Stimulated activated CD4-positive, alpha-beta T cell treated with anti-CD3 and anti-CD28 coated beads, Interleukin-12 subunit alpha, Interleukin-12 subunit beta, amount 100 ng/mL, for 24 hours (primary cell): ENCODE data around the gene PDE6A.
A peak's percentile ranks its signal among the peaks of the same experiment; 100 is the strongest.

Experiments
- DNase-seq, 2 experiments: peaks; one replicate each; pipeline ENCODE4 v3.0.0-alpha.2; 2020; ENCODE audit warnings: low read depth in 2 of 2

Gene PDE6A

DNA sequence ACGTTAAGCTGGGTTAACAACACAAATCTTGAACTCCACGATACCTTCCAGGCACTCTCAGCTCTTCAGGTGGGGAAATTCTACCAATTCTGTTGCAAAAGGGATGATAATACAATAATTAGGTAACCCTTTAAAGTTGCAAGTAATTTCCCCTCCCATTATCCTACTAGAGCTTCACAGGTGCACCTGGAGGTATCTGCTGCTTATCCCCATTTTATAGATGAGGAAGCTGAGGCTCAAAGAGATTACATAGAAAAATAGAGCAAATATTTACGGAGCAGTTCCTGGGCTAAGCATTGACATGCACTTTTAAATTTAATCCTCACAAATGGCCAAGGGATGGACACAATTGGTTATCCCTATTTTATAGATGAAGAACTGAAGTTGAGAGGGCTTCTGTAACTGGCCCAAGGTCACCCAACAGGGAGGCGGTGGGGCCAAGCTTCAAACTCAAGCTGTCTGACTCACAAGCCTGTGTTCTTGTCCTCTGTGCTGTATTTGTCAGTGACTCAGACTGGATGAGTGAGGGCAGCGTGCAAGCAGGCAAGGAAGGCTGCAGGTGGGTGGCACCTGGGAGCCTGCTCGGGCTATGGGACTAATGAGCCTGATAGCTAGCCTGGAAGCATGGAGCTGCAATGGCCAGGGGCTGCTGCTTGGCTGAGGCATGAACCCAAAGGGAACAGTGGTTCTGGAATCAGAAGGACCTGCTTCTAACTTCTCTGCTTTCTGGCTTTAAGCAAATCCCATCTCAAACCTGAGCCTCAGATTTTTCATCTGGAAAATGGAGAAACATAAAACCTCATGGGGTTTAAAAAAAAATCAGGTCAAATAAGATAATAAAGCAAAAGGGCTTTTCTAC lies 105.5 kb downstream of the PDE6A start:
- DNase-seq, result no peak

DNA sequence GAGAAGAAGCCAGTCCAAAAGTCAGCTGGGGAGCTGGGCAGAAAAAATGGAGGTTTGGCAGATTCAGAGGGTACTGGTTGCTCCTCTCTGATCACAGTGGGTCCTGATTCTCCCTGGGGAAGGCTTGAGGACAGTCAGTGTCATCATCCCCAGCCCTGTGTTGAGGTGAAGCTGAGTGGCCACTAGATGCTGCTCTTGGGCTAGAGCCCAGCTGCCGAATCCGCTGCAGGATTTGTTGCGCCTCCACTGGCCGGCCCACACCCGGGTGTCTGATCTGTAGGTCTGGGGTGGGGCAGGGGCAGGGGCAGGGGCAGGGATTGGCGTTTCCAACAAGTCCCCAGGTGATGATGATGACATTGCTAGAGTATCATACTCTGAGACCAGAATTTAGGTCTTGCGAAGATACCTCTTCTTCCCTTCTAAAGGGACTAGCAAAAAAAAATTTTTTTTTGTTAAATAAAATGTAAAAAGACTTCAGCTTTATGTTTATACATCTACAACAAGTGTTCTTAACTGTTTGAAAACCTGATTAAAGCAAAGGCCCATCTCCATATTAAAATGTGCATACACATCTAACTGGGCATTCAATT lies 106.8 kb downstream of the PDE6A start:
- no peak for DNase-seq

DNA sequence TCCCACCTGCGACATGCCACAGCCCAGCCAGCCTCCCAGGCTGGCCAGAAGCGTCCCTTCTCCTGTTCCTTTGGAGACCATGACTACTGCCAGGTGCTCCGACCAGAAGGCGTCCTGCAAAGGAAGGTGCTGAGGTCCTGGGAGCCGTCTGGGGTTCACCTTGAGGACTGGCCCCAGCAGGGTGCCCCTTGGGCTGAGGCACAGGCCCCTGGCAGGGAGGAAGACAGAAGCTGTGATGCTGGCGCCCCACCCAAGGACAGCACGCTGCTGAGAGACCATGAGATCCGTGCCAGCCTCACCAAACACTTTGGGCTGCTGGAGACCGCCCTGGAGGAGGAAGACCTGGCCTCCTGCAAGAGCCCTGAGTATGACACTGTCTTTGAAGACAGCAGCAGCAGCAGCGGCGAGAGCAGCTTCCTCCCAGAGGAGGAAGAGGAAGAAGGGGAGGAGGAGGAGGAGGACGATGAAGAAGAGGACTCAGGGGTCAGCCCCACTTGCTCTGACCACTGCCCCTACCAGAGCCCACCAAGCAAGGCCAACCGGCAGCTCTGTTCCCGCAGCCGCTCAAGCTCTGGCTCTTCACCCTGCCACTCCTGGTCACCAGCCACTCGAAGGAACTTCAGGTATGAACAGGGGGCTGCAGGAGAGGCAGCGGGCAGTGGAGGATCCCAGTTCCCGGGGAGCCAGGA lies 108.0 kb downstream of the PDE6A start:
- DNase-seq, result no peak

DNA sequence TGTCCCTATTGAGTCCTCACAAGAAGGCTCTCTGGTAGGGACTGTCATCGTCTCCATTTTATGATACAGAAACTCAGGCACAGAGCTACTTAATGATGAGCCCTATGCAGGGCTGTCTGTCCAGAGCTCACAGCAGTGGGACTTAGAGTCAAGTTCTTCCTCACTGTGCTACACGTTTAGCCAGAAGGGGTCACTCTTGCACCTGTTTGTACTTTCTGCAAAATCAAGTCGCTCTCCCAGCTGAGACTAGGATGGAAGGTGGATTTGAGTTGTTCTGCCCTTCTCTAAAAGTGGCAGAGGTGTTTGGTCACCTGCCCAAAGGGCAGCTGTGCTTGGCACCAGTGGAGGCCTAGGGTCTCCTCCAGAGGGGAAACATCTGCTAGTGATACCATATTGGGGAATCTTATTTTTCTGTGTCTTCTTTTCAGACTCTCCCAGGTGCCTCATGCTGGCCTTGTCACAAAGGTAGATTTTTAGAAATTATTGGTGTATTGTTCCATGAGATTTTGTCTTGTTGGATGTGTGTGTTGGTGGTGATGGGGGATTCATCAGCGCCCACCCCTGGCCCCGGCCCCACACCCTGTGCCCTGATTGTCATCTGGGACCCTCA lies 110.2 kb downstream of the PDE6A start:
- DNase-seq, result peak in 1 of 2 experiments; percentile 31

DNA sequence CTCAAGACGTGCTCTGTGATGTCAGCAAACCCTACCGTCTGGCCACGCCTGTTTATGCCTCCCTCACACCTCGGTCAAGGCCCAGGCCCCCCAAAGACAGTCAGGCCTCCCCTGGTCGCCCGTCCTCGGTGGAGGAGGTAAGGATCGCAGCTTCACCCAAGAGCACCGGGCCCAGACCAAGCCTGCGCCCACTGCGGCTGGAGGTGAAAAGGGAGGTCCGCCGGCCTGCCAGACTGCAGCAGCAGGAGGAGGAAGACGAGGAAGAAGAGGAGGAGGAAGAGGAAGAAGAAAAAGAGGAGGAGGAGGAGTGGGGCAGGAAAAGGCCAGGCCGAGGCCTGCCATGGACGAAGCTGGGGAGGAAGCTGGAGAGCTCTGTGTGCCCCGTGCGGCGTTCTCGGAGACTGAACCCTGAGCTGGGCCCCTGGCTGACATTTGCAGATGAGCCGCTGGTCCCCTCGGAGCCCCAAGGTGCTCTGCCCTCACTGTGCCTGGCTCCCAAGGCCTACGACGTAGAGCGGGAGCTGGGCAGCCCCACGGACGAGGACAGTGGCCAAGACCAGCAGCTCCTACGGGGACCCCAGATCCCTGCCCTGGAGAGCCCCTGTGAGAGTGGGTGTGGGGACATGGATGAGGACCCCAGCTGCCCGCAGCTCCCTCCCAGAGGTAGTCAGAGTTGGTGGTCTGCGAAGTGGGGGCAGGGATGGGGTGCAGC lies 111.3 kb downstream of the PDE6A start:
- DNase-seq, result no peak

DNA sequence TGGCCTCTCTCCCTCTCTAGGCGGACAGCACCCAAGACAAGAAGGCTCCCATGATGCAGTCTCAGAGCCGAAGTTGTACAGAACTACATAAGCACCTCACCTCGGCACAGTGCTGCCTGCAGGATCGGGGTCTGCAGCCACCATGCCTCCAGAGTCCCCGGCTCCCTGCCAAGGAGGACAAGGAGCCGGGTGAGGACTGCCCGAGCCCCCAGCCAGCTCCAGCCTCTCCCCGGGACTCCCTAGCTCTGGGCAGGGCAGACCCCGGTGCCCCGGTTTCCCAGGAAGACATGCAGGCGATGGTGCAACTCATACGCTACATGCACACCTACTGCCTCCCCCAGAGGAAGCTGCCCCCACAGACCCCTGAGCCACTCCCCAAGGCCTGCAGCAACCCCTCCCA lies 112.0 kb downstream of the PDE6A start:
- no peak for DNase-seq

DNA sequence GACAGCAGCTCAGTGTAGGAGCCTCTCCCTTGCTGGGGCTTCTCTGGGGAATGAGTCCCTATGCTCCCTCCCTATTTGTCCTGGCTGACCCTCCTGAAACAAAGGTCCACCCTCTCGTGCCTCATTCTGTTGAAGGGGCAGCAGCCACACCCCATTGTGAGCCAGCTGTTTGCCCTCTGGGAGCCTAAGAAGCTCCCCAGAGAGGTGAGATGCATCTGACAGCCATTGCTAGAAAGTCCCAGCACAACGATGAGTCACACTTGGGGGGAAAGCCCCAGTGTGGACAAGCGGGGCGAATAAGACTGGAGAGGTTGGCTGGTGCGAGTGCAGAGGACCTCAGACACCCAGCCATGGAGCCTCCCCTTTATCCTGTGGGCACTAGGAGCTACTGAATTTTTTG lies 113.1 kb downstream of the PDE6A start:
- DNase-seq, result peak in 1 of 2 experiments; percentile 31

DNA sequence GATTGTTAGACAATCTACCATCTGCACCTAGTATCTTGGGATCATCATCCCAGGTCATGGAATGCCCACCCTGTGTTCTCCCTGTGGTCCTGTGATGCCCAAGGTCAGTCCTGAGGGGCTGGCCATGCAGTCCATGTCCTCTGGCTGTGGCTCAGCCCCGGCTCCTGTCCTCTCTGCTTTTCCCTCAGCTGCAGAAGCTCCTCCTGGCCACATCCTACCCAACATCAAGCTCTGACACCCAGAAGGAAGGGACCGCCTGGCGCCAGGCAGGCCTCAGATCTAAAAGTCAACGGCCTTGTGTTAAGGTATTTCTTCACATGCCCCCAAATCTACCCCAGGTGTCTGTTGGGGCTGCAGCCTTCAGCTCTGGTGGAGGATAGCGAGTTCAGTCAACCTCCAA lies 114.0 kb downstream of the PDE6A start:
- no peak for DNase-seq

DNA sequence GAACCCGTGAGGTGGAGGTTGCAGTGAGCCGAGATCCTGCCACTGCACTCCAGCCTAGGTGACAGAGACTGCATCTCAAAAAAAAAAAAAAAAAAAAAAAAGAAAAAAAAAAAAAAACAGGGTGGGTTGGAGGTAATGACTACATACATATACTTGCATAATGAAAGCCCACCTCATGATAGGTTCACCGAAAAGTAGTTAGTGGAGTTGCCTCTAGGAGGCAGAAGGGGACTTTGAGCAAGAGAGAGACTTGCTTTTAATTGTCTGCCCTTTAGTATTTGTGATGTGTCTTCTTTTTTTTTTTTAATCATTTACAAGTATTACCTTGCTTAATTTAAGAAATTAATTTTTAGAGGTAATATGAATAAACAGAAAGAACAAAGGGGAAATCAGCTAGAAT lies 114.6 kb downstream of the PDE6A start:
- no peak for DNase-seq

DNA sequence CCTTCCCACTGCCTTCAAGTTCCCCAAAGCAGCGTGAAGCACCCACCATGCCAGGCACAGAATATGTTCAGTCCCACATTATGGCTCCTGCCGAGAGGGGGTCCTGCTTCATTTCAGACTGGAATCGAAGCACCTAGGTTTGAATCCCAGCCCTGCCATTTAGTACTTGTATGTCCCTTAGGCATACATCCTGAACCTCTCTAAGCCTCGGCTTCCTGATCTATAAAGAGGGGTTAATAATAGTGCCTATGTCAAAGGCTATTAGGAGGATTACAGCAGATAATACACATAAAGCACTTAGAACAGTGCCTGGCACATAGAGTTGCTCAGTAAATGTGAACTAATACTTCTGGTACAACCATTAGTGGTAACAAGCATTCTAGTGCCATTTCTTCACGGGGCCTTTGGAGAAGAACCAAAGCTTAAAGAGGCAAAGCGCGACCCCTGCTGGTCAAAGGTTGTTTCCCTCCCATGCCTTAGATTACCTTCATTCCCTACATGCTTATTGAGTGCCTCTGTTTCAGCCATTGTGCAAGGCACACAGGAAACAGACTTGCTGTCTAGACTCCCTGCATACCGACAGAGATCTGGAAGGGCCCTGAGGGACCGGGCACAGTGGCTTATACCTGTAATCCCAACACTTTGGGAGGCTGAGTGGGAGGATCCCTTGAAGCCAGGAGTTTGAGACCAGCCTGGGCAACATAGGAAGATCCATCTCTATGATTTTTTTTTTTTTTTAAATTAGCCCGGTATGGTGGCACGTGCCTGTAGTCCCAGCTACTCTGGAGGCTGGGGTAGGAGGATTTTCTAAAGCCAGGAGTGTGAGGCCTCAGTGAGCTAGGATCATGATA lies 116.2 kb downstream of the PDE6A start:
- peak; percentile 54 to 77 for DNase-seq

DNA sequence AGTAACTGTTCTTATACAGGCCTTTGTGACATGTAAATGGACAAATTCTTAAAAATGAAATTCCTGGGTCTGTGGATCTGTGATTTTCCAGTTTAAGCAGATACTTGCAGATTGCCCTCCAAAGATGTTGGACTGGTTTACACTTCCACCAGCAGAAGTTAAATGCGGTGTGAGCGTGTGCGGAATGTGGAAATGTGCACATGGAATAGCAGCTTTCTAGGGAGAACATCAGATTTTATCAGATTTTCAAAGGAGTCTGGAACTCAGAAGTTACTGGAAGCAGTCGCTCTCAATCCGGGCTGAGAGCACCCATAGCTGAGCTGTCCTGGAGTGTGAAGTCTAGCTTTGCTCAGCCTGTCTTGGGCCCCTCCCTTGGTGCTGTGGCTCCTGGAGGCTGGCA lies 117.0 kb downstream of the PDE6A start:
- DNase-seq, result no peak

DNA sequence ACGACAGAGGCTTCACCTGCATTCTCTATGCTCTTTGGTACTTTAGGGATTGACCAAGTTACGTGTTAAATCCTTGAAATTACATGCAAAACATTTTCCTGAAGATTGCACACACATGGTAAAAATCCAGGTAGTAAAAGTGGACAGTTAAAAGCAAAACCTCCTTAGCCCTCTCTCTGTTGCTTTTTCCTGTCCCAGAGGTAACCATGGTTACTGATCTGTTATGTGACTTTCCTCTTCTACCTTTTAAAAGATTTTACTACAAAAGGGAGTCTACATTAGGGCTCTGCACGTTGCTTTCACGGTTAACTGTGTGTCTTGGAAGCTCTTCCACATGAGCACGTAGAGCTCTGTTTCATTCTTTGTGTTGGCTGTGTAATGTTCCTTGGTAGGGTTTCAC lies 117.5 kb downstream of the PDE6A start:
- no peak for DNase-seq

DNA sequence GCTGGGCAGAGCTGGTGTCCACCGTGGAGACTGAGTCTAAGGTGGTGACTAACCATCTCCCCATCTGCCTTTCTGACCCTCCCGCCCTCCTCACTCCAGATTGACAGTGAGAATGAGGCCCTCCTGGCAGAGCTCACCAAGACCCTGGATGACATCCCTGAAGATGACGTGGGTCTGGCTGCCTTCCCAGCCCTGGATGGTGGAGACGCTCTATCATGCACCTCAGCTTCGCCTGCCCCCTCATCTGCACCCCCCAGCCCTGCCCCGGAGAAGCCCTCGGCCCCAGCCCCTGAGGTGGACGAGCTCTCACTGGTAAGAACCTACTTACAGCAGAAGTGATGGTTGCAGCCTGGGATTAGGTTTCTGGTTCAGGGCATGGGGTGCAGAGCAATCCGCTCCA lies 118.0 kb downstream of the PDE6A start:
- DNase-seq, result no peak

DNA sequence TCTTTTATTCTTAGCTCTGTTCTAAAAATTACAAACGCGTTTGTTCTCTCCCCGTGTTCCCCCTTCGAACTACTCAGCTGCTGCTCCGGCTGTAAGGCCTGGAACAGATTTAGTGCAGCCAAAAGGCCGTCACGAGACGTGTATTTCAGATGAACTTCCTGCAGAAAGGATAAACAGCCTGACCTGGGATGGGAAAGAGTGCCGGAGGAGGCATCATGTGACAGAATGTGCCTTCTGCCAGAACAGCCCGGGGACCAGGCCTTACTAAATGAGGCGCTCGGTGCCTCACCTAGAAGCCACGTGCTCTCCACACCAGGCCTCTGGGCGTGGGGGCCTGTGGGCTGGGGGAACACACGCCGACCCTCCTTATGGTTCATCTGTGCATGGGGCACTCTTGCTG lies 119.7 kb downstream of the PDE6A start:
- no peak for DNase-seq

DNA sequence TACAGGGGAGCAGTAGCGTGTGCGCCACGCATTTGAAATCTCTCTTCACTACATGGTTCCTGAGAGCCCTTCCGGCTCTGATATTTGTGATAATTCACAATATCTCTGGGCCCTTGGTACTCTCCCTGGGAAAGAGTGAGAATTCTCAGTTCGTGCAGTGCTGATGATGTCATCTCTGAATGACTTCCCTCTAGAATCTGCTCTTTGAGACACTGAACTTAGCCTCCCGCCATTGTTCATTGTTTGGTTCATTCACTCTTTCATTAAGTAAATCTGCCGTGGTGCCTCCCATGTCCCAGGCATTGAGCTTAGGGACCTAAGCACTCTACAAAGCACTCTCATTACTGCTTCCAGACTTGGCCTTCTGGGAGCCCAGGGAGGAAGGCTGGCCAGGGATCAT lies 120.5 kb downstream of the PDE6A start:
- DNase-seq, result no peak

DNA sequence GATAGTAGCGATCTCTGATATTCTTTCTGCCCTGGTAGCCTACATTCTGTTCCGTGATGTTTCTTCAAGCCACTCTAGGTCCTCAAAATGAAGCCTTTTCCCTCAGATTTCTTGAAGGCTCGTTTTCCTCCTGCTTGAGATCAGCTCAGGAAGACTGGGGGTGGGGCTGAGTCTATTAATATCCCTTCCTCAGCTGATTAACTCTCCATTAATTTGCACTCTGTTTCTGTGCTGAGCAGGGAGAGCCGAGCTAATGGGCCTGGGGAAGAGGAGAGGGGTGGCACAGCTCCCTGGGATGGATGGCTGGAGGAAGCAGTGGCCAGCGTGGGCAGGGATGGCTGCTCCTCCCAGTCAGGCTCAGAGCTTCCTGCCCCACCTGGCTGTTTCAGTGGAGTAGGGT lies 121.2 kb downstream of the PDE6A start:
- no peak for DNase-seq

DNA sequence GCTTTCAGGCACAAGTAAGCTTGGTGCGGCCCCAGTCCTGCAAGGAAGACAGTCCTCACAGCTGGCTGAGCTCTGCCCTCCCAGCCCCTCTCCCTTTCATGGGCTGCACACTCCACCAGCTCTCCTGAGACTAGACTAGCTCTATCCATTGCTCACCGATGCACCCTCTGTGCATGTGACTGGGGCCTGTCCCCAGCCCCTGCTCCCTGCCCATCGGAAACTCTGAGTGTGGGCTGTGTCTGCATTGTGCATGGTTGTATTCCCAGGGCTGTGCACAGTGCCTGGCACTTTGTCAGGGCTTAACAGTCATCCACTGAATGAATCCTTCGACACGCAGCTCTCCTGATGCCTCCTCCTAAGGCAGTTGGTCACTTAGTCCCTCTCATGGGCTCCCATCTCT lies 122.3 kb downstream of the PDE6A start:
- DNase-seq, result no peak

DNA sequence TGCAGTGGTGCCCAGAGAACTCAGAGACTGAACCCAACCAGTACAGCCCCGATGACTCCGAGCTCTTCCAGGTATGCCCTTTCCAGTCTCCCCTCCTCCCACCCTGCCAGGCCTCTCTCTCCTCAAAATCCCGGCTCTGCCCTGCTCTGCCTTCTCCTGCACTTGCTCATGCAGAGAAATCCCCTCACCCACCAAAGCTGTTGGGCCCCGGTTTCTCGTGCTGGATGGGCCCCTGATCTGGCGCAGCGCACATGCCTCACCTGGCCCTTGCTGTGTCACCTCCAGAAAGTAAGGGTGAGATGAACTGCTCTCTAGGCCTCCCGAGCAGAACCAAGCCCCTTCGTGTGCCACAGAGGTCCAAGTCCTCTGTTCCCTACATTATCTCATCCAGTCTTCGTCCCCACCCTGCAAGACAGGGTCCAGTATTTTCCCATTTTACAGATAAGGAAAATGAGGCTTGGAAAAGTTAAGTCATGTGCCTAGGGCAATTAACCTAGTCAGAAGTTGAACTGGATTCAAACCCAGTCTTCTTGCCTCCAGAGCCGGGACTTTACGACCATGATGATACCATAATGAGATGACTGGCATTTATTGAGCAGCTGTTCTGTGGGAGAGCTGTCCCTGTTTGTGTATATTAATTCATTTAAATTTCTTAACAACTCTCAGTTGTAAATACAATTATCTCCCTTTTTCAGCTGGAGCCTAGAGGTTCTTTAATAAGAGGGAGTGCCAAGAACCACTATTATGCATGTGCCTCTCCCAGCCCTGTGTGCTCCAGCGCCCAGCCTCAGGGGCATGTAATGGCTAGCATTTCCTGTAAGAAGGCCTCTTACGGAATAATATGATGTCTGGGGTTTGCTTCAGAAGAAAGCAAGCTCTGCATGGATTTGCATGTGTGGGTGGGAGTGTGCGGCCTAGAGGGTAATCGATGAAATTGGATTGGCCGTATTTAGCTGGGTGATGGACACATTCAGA lies 123.8 kb downstream of the PDE6A start:
- no peak for DNase-seq

DNA sequence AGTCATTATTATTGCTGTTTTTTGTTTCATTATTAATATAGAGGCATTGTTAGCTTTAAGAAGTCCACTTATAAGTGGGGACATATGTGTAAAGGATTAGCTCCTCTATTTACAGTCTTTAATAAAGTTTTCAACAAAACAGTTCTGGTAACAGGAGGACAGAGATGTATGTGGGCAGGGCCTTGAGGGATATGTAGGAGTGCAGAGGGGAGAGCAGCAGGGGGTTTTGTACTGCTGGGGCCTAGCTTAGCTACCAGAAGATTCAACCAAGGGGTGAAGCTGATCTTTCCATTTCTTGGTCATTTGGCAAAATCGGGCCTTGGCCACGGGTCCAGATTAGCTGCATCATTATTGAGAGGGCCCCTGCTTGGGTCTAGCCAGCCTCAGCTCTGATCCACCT lies 124.6 kb downstream of the PDE6A start:
- no peak for DNase-seq

DNA sequence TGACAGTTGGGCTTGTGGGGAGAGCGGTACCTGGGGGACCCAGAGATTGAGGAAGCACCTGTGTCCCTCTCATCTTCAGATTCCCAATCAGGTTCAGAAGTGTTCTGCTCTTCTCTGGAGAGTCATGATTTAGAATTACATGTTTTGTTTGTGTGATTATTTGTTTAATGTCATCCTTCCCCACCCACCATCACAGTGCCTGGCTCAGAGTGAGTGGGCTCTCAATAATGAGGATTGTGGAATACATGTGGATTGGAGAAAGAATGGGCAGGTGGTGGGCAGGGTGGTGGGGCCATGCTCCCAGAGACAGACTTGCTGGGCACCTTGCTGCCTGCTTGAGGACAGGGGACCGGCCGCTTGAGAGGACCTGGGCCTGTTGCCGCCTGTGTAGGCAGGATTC lies 126.5 kb downstream of the PDE6A start:
- no peak for DNase-seq
